Activated CD4-positive, alpha-beta T cell treated with anti-CD3 and anti-CD28 coated beads for 4 hours (primary cell): ENCODE results near the gene KRT82.
"Not testable (repeated sequence)": the region's sequence is repeated elsewhere in the genome, so short reads cannot be mapped to it uniquely, and the experiment has no call there.

Experiments
- DNase-seq, 2 donors: peaks; one replicate each; pipeline ENCODE4 v3.0.0-alpha.2; 2020

The KRT82 gene

GRCh38 chr12:52405922-52406385, at the start of gene KRT82:
Gene KRT82 (minus strand): TSS chr12:52406335. CDS start chr12:52406277, 58 bp downstream.
- no peak for DNase-seq

DNA sequence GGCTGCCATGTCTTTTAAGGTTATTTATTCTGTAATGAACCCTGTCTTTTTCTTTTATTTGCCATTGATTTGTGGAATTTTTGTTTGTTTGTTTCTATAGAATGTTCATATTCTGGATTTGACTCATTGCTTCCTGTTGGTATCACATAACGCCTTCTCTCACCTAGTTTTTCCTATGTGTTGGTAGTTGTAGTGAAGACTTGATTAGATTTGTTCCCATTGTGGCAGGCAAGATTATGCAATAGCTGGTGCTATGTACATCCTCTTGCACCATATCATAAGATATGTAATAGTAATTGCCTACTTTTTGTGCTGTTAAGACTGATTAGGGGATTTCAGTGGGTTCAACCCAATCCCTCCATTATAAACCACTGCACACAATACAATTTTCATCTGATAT, 49.7 kb upstream of the KRT82 start:
- DNase-seq: no peak

- DNase-seq: no peak
Measured at GRCh38 chr12:52454411-52455201, 48.5 kb upstream of the KRT82 start.

DNA sequence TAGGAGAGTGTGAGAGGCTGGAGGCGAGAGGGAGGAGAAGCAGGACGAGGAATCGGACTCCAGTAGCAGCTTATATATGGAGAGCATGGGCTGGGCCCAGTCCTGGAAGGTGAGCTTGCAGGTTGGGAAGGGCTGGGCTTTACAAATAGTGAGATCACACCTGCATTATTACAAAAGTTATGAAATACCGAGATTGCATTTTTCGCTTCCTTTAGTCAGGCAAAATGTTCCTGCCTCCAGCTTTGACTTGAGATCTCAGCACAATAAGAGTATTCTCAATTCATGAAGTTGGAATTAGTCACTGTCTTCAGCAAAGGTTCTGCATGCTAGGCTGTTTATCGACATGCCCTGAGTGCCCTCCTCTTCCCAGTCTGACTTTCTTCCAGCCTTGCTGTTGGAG, 46.0 kb upstream of the KRT82 start, which contains the start of gene KRT6B:
Gene KRT6B (minus strand): TSS at position 46 of the 400 bp plus-strand sequence. CDS start 68 bp downstream, outside the sequence.
- DNase-seq: no peak

DNA sequence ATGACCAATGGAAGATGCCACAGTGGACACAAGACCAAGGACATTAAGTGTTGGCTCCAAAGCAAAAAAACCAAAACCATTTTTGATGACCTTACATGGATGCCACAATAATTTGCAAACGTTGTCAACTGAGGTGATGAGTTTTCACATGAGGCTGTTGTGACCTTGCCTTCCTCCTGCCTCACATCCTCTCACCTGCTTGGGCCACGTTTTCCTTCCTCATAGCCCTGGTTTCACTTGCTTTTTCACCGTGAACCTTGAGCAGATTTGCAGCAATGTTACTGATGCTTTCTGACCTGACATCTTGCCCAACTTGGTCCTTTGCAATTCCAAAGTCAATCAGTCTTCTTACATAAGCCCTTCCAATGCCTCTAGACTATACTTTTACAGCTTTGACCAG, 42.1 kb upstream of the KRT82 start:
- DNase-seq: no peak

DNA sequence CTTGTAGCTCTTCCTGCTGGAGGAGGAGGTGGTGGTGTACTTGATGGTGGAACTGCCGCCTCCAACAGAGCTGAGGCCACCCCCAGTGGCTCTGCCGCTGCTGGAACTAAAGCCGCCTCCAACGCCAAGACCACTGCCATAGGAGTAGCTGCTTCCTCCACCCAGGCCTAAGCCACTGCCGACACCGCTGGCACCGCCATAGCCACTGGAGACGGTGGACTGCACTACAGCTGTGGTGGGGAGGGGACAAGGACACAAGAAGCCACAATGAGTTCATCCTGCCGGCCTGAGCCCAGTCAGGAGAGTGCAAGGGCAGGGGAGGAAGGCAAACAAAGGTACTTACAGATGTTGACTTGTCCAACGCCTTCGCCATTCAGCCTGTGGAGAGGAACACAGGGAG, 41.1 kb upstream of the KRT82 start:
- not testable (repeated sequence) for DNase-seq

DNA sequence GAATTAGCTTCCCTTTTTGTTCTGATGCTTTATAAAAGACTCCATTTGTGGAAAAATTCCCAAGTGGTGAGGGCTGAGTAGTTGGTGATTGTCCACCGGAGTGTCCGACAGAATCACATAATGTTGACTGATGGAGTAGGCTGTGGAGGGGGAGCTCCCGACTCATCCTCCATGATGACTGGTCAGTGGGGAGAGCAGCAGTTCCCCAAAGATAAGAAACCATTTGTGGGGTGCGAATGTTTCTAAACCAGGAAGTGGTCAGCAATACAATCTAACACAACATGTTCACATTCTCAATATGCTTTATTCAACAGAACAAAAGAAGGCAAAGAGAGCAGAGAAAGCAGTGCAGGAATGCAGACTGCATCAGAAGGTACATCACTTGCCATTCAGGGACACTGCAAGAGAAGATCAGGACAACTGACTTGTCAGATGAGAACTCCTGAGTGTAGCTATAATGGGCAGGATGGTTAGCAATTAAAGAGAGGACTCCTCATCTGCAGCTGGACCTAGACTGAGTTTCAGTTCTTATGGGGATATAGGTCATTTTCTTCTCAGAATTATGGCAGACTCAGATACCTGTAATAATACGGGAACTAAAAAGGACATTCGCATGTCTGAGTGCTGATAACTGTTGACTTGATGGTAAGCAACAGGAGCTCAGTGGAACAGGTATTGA, 40.4 kb upstream of the KRT82 start:
- DNase-seq: no peak

- no peak for DNase-seq
Measured at GRCh38 chr12:52445876-52446275, 39.7 kb upstream of the KRT82 start.

GRCh38 chr12:52444647-52445595, 38.8 kb upstream of the KRT82 start:
- no peak for DNase-seq

DNA sequence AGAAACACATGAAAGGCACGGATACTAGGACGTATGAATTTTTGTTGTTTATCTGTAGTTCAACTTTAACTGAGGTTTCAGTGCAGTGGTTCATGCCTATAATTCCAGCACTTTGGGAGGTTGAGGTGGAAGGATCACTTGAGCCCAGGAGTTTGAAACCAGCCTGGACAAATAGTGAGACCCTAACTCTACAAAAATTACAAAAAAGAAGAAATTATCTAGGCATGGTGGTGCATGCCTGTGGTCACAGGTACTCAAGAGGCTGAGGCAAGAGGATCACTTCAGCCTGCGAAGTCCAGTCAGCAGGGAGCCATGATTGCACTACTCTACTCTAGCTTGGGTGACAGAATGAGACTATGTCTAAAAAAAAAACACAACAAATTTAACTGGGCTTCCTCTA, 37.8 kb upstream of the KRT82 start:
- no peak for DNase-seq

DNA sequence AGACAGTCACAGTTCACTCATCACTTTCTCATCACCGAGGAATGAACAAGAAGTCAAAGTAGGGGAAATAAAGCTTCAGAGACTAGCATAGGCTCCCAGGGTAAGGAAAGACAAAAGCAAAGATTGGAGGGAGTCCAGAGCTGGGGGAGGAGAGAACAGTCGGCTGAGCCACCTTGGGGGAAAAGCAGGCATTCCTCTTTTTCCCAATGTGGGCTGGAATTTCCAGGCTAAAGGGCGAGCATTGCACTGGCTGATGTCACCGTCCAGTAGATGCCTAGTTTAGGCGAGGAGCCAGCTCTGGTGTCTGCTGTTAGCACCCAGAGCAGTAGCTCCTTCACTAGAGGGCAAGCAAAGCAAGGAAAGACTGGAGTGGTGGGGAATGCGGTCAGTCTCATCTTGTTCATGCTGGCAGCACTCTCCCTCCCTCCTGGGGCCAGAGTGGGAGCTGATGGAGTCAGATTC, 36.5 kb upstream of the KRT82 start:
- DNase-seq: no peak

GRCh38 chr12:52441320-52441911, 35.3 kb upstream of the KRT82 start:
- DNase-seq: no peak

- no peak for DNase-seq
Measured at GRCh38 chr12:52440821-52441319, 34.7 kb upstream of the KRT82 start.

DNA sequence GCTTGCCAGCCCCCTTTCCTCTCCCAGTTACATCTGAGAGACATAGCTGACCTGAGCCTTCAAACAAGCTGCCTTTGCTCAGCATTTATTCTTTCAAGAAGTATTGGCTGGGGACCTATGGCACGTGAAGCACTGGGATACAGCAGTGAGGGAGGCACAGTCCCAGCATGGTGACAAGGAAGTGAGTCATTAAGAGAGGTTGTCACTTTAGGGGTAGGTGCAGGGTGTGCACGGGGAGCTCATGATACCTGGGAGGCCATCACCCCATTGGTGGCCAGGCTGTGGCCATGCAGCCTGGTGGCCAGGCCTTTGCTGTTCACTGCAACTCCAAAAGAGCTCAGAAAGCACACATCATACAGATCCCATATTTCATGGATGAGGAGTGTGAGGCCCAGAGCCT, 33.7 kb upstream of the KRT82 start:
- no peak for DNase-seq

GRCh38 chr12:52439420-52439819, 33.3 kb upstream of the KRT82 start:
- no peak for DNase-seq

DNA sequence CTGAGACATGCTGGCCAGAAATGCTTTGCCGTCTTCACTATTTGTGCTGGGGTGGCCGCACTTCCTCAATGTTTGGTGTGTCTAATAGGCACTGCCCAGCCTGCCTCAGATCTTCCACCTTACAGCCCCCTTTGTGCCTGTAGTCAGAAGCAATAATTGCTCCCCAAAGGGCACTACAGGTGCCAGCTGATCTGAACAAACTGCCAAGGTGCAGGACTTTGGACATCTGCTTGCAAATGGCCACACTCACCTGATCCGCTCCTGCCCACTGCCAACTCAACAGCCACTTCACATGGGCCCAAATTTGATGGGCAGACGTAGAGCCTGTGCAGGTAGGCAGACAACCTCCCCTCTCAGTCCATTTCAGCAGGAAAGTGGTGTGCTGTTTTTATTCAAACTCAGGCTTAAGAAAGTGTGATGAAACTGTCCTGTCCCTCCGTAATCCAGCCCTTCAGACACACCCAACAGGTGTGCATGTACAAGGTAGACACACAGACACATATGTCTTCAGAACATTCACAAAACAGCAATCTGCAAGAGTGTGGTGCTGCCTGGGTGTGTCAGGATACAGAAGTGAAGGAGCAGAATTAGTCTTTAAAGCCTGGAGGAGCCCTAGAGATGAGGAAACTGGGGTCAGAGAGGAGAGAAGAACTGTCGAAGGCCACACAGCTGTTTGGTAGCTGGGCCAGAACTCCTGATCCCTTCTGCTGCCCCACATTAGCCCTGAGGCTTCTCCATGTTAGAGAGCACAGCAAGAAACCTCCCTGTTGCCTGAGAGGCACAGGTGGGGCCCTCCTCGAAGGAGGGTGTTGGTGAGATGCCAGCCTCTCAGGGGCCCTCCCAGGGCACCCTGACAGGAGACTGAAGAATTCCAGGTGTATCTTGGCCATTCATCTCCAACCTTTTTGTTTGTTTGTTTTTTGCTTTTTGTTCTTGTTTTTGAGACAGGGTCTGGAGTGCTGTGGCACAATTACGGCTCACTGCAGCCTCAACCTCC, 32.5 kb upstream of the KRT82 start:
- DNase-seq: no peak

DNA sequence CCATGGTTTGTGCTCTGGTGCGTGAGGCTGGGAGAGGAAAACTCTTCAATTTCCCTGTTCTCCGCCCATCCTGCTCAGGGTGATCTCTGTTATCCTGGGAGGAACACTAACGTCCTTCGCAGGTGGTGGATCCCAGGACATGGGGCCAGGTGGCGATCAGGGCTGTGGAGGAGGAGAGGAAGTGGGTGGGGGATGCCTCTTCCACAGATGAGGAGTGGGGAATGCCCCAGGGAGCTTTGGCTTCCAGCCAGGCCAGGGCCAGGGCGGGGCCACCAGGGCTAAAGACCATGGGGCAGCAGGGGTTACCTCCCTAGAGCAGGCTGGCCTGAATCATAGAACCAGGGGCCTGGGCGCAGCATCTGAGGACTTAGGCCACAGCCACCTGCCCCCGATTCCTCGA, 31.4 kb upstream of the KRT82 start:
- no peak for DNase-seq

DNA sequence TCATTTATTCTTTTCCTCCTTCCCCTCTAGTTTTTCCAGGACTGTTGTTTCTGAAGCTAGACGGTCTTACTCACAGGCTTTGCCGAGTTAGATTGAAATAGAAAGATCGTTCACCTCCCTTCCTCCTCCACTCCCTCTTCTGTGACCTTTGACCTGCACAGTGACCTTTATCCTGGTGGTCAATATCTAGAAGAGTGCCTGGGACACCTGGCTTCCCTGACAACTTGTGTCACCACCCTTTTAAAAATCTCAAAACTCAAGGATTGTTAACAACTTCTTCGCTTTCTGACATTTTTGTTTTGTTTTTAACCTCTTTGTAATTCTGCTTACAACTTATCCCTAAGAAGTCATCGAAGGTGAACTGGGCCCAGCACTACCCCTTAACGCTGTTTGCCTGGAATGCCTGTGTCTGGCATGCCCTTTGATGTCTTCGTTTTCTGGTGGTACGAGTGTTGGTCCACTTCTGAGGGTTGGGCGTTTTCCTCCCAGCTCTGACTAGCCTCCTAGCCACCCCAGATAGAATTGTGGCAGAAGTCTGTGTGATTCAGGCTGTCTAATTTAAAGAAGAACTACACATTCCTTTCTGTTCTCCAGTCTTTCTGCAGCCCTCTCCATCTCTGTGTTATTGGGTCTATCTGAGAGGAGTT, 30.8 kb upstream of the KRT82 start:
- DNase-seq: no peak

DNA sequence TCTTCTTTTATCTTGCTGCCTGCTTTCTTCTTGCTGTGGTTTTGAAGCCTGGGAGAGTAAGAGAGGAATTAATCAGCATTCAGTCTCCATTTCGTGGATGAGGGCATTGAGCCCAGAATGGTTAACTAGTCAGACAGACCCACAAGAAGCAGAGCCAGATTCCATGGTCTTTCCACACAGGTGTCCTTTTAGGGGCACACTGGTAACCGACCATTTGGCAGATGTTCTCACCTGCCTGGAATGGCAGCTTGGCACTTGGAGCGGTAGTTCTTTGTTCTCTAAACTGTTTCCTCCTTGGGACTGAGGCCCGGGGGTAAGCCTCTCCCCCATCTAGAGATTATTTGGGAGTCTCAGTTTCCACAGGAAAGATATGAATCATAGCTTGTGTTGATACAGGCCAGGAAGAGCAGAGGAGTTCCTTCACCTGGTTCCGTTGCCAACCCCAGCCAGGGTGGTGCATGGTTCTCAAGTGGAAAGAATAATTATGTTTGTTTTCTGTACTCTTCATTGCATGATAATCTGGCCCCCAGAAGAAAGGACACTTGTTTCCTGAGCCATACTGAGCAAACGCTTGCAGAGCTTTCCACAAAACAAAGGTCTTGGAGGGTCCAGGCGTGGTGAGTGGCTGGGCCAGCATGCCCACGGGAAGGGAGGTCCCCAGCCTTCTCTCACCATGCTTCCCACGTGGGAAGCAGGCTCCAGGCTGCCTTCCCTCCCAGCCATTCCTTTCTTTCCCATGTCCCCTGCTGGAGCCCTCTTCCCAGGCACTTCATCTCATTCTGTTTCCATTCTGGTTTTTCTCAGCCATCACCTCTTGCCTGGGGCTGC, 30.1 kb upstream of the KRT82 start:
- no peak for DNase-seq

DNA sequence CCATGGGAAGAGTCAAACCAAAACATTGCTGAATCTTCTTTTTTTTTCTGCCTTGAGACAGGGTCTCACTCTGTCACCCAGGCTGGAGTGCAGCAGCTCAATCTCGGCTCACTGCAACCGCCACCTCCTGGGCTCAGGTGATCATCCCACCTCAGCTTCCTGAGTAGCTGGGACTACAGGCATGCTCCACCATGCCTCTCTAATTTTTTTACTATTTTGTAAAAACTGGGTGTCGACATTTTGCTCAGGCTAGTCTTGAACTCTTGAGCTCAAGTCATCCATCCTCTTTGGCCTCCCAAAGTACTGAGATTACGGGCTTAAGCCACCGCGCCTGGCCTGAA, 29.5 kb upstream of the KRT82 start:
- DNase-seq: no peak
